ENCODE measurements around the gene SLC35A2.

Gene SLC35A2

GRCh38 chrX:48927123-48927522 lies 15.7 kb upstream of the SLC35A2 start:
- no peaks in the 10 kb centered on the region for H3K4me1 ChIP-seq (ENCODE audit: control insufficient read depth, insufficient read depth, low read length, unreplicated experiment)
- H3K4me3 ChIP-seq (ENCODE audit: low read depth, low read length), result no peak overlapping the region
- H3K79me2 ChIP-seq (ENCODE audit: control insufficient read depth, insufficient read depth, low read length, unreplicated experiment), result no peaks in the 10 kb centered on the region
- H3K27me3 ChIP-seq (ENCODE audit: insufficient read depth, low read length), result no peaks in the 10 kb centered on the region
- H3K27ac ChIP-seq (ENCODE audit: low read depth, low read length), result no peak overlapping the region
- H2AFZ ChIP-seq (ENCODE audit: low read length, unreplicated experiment), result no peak overlapping the region
- H3K36me3 ChIP-seq (ENCODE audit: insufficient read depth, low read length), result no peaks in the 10 kb centered on the region

GRCh38 chrX:48924270-48924669 lies 12.8 kb upstream of the SLC35A2 start:
- Histone ChIP-seq H3K4me1 (ENCODE audit: control insufficient read depth, insufficient read depth, low read length, unreplicated experiment) (peaks cover 9% of the 10 kb centered on the region), H3K27me3 (ENCODE audit: insufficient read depth, low read length) (no peaks in the 10 kb centered on the region), H3K36me3 (ENCODE audit: insufficient read depth, low read length) (no peaks in the 10 kb centered on the region), H3K27ac (ENCODE audit: low read depth, low read length) (no peak overlapping the region), H3K4me3 (ENCODE audit: low read depth, low read length) (no peak overlapping the region), H2AFZ (ENCODE audit: low read length, unreplicated experiment) (no peak overlapping the region), H3K79me2 (ENCODE audit: control insufficient read depth, insufficient read depth, low read length, unreplicated experiment) (no peaks in the 10 kb centered on the region)

GRCh38 chrX:48923771-48924170 lies 12.3 kb upstream of the SLC35A2 start:
- Histone ChIP-seq H2AFZ (ENCODE audit: low read length, unreplicated experiment) (no peak overlapping the region), H3K79me2 (ENCODE audit: control insufficient read depth, insufficient read depth, low read length, unreplicated experiment) (no peaks in the 10 kb centered on the region), H3K27me3 (ENCODE audit: insufficient read depth, low read length) (no peaks in the 10 kb centered on the region), H3K36me3 (ENCODE audit: insufficient read depth, low read length) (no peaks in the 10 kb centered on the region), H3K27ac (ENCODE audit: low read depth, low read length) (no peak overlapping the region), H3K4me3 (ENCODE audit: low read depth, low read length) (no peak overlapping the region), H3K4me1 (ENCODE audit: control insufficient read depth, insufficient read depth, low read length, unreplicated experiment) (peaks cover 10% of the 10 kb centered on the region)

GRCh38 chrX:48920718-48921104 lies 9.3 kb upstream of the SLC35A2 start:
- no peaks in the 10 kb centered on the region for H3K79me2 ChIP-seq (ENCODE audit: control insufficient read depth, insufficient read depth, low read length, unreplicated experiment)
- H3K4me3 ChIP-seq (ENCODE audit: low read depth, low read length), result no peak overlapping the region
- no peak overlapping the region for H3K27ac ChIP-seq (ENCODE audit: low read depth, low read length)

GRCh38 chrX:48919947-48920717 lies 8.7 kb upstream of the SLC35A2 start:
- Histone ChIP-seq H2AFZ (ENCODE audit: low read length, unreplicated experiment) (no peak overlapping the region), H3K4me3 (ENCODE audit: low read depth, low read length) (no peak overlapping the region), H3K79me2 (ENCODE audit: control insufficient read depth, insufficient read depth, low read length, unreplicated experiment) (no peaks in the 10 kb centered on the region), H3K4me1 (ENCODE audit: control insufficient read depth, insufficient read depth, low read length, unreplicated experiment) (peaks cover 10% of the 10 kb centered on the region), H3K27ac (ENCODE audit: low read depth, low read length) (no peak overlapping the region), H3K27me3 (ENCODE audit: insufficient read depth, low read length) (no peaks in the 10 kb centered on the region), H3K36me3 (ENCODE audit: insufficient read depth, low read length) (no peaks in the 10 kb centered on the region)

More at GRCh38 chrX:48920718-48921104, 9.3 kb upstream of the SLC35A2 start:
- peaks cover 10% of the 10 kb centered on the region for H3K4me1 ChIP-seq (ENCODE audit: control insufficient read depth, insufficient read depth, low read length, unreplicated experiment)
- H2AFZ ChIP-seq (ENCODE audit: low read length, unreplicated experiment), result no peak overlapping the region
- no peaks in the 10 kb centered on the region for H3K36me3 ChIP-seq (ENCODE audit: insufficient read depth, low read length)
- no peaks in the 10 kb centered on the region for H3K27me3 ChIP-seq (ENCODE audit: insufficient read depth, low read length)

GRCh38 chrX:48919360-48919841 lies 8.0 kb upstream of the SLC35A2 start:
- no peak overlapping the region for H2AFZ ChIP-seq (ENCODE audit: low read length, unreplicated experiment)
- H3K36me3 ChIP-seq (ENCODE audit: insufficient read depth, low read length), result no peaks in the 10 kb centered on the region

GRCh38 chrX:48918643-48919340 lies 7.3 kb upstream of the SLC35A2 start, which contains the start of gene PIM2:
Gene PIM2, minus strand, starts transcription at chrX:48919024. Its CDS starts 190 bp downstream, at chrX:48918834.
- Histone ChIP-seq H3K36me3 (ENCODE audit: insufficient read depth, low read length) (no peaks in the 10 kb centered on the region), H3K4me3 (ENCODE audit: low read depth, low read length) (peak within 1 kb of the TSS; percentile 87), H3K27ac (ENCODE audit: low read depth, low read length) (peak within 1 kb of the TSS; percentile 28; the same call in 1 of the 2 replicates), H3K4me1 (ENCODE audit: control insufficient read depth, insufficient read depth, low read length, unreplicated experiment) (peaks cover 10% of the 10 kb centered on the region), H3K27me3 (ENCODE audit: insufficient read depth, low read length) (no peaks in the 10 kb centered on the region), H2AFZ (ENCODE audit: low read length, unreplicated experiment) (no peak within 1 kb of the TSS), H3K79me2 (ENCODE audit: control insufficient read depth, insufficient read depth, low read length, unreplicated experiment) (no peaks in the 10 kb centered on the region)

More at GRCh38 chrX:48919360-48919841, 8.0 kb upstream of the SLC35A2 start:
- Histone ChIP-seq H3K27me3 (ENCODE audit: insufficient read depth, low read length) (no peaks in the 10 kb centered on the region), H3K4me3 (ENCODE audit: low read depth, low read length) (peak overlapping the region; percentile 87), H3K4me1 (ENCODE audit: control insufficient read depth, insufficient read depth, low read length, unreplicated experiment) (peaks cover 10% of the 10 kb centered on the region), H3K79me2 (ENCODE audit: control insufficient read depth, insufficient read depth, low read length, unreplicated experiment) (no peaks in the 10 kb centered on the region), H3K27ac (ENCODE audit: low read depth, low read length) (peak overlapping the region; percentile 28; the same call in 1 of the 2 replicates)

GRCh38 chrX:48918301-48918642 lies 6.8 kb upstream of the SLC35A2 start:
- Histone ChIP-seq H2AFZ (ENCODE audit: low read length, unreplicated experiment) (no peak overlapping the region), H3K4me3 (ENCODE audit: low read depth, low read length) (peak overlapping the region; percentile 87), H3K79me2 (ENCODE audit: control insufficient read depth, insufficient read depth, low read length, unreplicated experiment) (no peaks in the 10 kb centered on the region), H3K27ac (ENCODE audit: low read depth, low read length) (no peak overlapping the region), H3K4me1 (ENCODE audit: control insufficient read depth, insufficient read depth, low read length, unreplicated experiment) (peaks cover 10% of the 10 kb centered on the region), H3K27me3 (ENCODE audit: insufficient read depth, low read length) (no peaks in the 10 kb centered on the region), H3K36me3 (ENCODE audit: insufficient read depth, low read length) (no peaks in the 10 kb centered on the region)

- Histone ChIP-seq H3K27me3 (ENCODE audit: insufficient read depth, low read length) (no peaks in the 10 kb centered on the region), H2AFZ (ENCODE audit: low read length, unreplicated experiment) (no peak overlapping the region), H3K4me3 (ENCODE audit: low read depth, low read length) (peak overlapping the region; percentile 87), H3K79me2 (ENCODE audit: control insufficient read depth, insufficient read depth, low read length, unreplicated experiment) (no peaks in the 10 kb centered on the region), H3K27ac (ENCODE audit: low read depth, low read length) (no peak overlapping the region), H3K4me1 (ENCODE audit: control insufficient read depth, insufficient read depth, low read length, unreplicated experiment) (peaks cover 10% of the 10 kb centered on the region), H3K36me3 (ENCODE audit: insufficient read depth, low read length) (no peaks in the 10 kb centered on the region)
Measured at GRCh38 chrX:48917139-48918001, 5.9 kb upstream of the SLC35A2 start.
